Endothelial cell of umbilical vein (primary cell): ENCODE measurements around the gene TSNAXIP1. TPM values are rescaled to one million over a fixed set of nuclear protein-coding genes. Genes with fewer than 3 reads are reported as not detected.

Source experiments
- BruUV-seq: library from RNA; stranded (reverse); fragments of 400-500 nt; replicated peaks from 2 replicates; lab custom pipeline; 2021; lab: Mats Ljungman, UMichigan
- CTCF ChIA-PET: fragments of 300-600, 350-600 bp; sonication (Branson Sonifier 250); formaldehyde crosslinking; loops from one replicate; lab custom pipeline; 2021; ENCODE audit warnings: antibody characterized with exemption, inconsistent platforms; lab: Charles Lee
- POLR2A ChIA-PET: fragments of 300-600, 350-600 bp; sonication (Branson Sonifier 250); formaldehyde crosslinking; loops from one replicate; lab custom pipeline; 2021; ENCODE audit warnings: antibody characterized with exemption, inconsistent platforms; lab: Charles Lee
- DNase-seq: peaks from one replicate; pipeline ENCODE4 v3.0.0-alpha.2; 2011; ENCODE audit warnings: low read depth, low spot score
- FAIRE-seq: peaks from 2 replicates; lab custom pipeline; 2011; peaks lifted over from hg19 to GRCh38; lab: Jason Lieb, UNC
- H2AFZ ChIP-seq: 2 replicates; pipeline ENCODE4 v1.6.0; 2012; ENCODE audit warnings: low read depth, low read length, control low read depth, inconsistent platforms
- H3K27ac ChIP-seq: 2 replicates; pipeline ENCODE4 v1.5.1; 2011; ENCODE audit warnings: low read depth, mild to moderate bottlenecking, control low read depth, low read length, moderate library complexity; ENCODE audit not compliant: insufficient read depth
- H3K27me3 ChIP-seq, 2 experiments: 2 replicates each; pipeline versions ENCODE4 v1.6.0 to v1.6.1; 2011; ENCODE audit warnings: low read length in 2 of 2, mixed read lengths in 1 of 2; ENCODE audit not compliant: control insufficient read depth in 2 of 2, insufficient read depth in 2 of 2
- H3K36me3 ChIP-seq, 2 experiments: 2 replicates in 1 of 2; 3 replicates in 1 of 2; pipeline ENCODE4 v1.5.1; 2011; ENCODE audit warnings: low read length in 2 of 2, mild to moderate bottlenecking in 1 of 2, moderate library complexity in 1 of 2; ENCODE audit not compliant: control insufficient read depth in 2 of 2, insufficient read depth in 2 of 2; ENCODE audit errors: extremely low read depth in 1 of 2
- H3K4me1 ChIP-seq: 3 replicates; pipeline ENCODE4 v1.5.1; 2011; ENCODE audit warnings: mild to moderate bottlenecking, low read length; ENCODE audit not compliant: control insufficient read depth, insufficient read depth; ENCODE audit errors: extremely low read depth
- H3K4me2 ChIP-seq: 2 replicates; pipeline ENCODE4 v1.6.1; 2011; ENCODE audit warnings: low read length, control low read depth, mixed read lengths; ENCODE audit not compliant: insufficient read depth
- H3K4me3 ChIP-seq, 3 experiments: fragments of 200-600 bp in 1 of 3; sonication (generic), shearing (Covaris generic) in 1 of 3; replicated peaks in 1 of 3; 2 replicates each; pipeline ENCODE4 v1.5.1; 2011 to 2016; ENCODE audit warnings: control low read depth in 3 of 3, low read length in 3 of 3, mild to moderate bottlenecking in 2 of 3, inconsistent platforms in 1 of 3, low read depth in 1 of 3, moderate library complexity in 1 of 3; ENCODE audit not compliant: insufficient read depth in 1 of 3
- H3K79me2 ChIP-seq: 2 replicates; pipeline ENCODE4 v1.6.0; 2012; ENCODE audit warnings: low read length, inconsistent platforms; ENCODE audit not compliant: control insufficient read depth, insufficient read depth
- H3K9ac ChIP-seq: replicated peaks from 2 replicates; pipeline ENCODE3; 2011; ENCODE audit warnings: low read length, control low read depth; ENCODE audit not compliant: insufficient read depth; ENCODE audit errors: extremely low read depth
- H3K9me1 ChIP-seq: replicated peaks from 3 replicates; pipeline ENCODE4 v1.6.0; 2011; ENCODE audit warnings: mild to moderate bottlenecking, low read length; ENCODE audit not compliant: control insufficient read depth, insufficient read depth; ENCODE audit errors: extremely low read depth
- H3K9me3 ChIP-seq: replicated peaks from 2 replicates; pipeline ENCODE4 v1.5.1; 2012; ENCODE audit warnings: low read length, inconsistent platforms; ENCODE audit not compliant: control insufficient read depth, insufficient read depth
- H4K20me1 ChIP-seq: replicated peaks from 2 replicates; pipeline ENCODE3; 2011; ENCODE audit warnings: mild to moderate bottlenecking, low read length; ENCODE audit not compliant: control insufficient read depth, insufficient read depth; ENCODE audit errors: extremely low read depth
- CTCF ChIP-seq, 2 donors: IDR thresholded peaks; 1 replicate in 1 of 2; 2 replicates in 1 of 2; pipeline ENCODE4 v1.5.1; 2011; ENCODE audit warnings: low read length in 2 of 2, mild to moderate bottlenecking in 2 of 2, moderate library complexity in 2 of 2, control low read depth in 1 of 2, inconsistent platforms in 1 of 2, low read depth in 1 of 2; ENCODE audit not compliant: insufficient read depth in 1 of 2; ENCODE audit errors: extremely low read depth in 1 of 2
- EZH2 ChIP-seq: IDR thresholded peaks from 2 replicates; pipeline ENCODE4 v1.6.1; 2012; ENCODE audit warnings: borderline replicate concordance, low read depth, mild to moderate bottlenecking, moderate library complexity, low read length, inconsistent platforms; ENCODE audit not compliant: severe bottlenecking
- FOS ChIP-seq: IDR thresholded peaks from 2 replicates; pipeline ENCODE4 v1.6.1; 2011; ENCODE audit warnings: mild to moderate bottlenecking, low read length, moderate library complexity, borderline replicate concordance; ENCODE audit not compliant: insufficient read depth
- GATA2 ChIP-seq: IDR thresholded peaks from 2 replicates; pipeline ENCODE4 v1.7.0; 2011; ENCODE audit warnings: low read depth, mild to moderate bottlenecking, moderate library complexity, mixed read lengths, low read length; ENCODE audit not compliant: insufficient read length, insufficient read depth
- JUN ChIP-seq: IDR thresholded peaks from 2 replicates; pipeline ENCODE4 v1.6.1; 2011; ENCODE audit warnings: borderline replicate concordance, low read depth; ENCODE audit not compliant: insufficient read length, insufficient read depth
- MAX ChIP-seq: IDR thresholded peaks from 2 replicates; pipeline ENCODE4 v1.6.1; 2011; ENCODE audit not compliant: insufficient read depth, insufficient read length
- POLR2AphosphoS5 ChIP-seq: IDR thresholded peaks from 2 replicates; pipeline ENCODE4 v1.6.1; 2012; ENCODE audit warnings: low read depth, mild to moderate bottlenecking, control low read depth, low read length, moderate library complexity; ENCODE audit not compliant: insufficient read depth
- dilution Hi-C: fragments of 300-500 bp; cut with MboI; formaldehyde crosslinking; loops from one replicate; pipeline ENCODE4 v1.15.0; 2019; ENCODE audit warnings: low sequenced_read_pairs; ENCODE audit not compliant: extremely low pct_ligation_motif_present
- intact Hi-C: fragments of 100-400 bp; cut with micrococcal nuclease; formaldehyde crosslinking; loops from one replicate; pipeline ENCODE4 v1.10.0; 2022
- polyA plus RNA-seq, 4 experiments: library from polyadenylated mRNA; depleted of rRNA in 3 of 4; stranded (reverse) in 3 of 4; unstranded in 1 of 4; fragments of >200 nt; gene quantifications; 2 replicates each; pipeline versions ENCODE4 v1.2.1 to v1.2.3, GENCODE V29; 2011 to 2012; ENCODE audit warnings: missing spikeins in 1 of 4
- total RNA-seq: library from RNA; stranded (reverse); gene quantifications from 2 replicates; pipeline ENCODE4 v1.2.3, GENCODE V29; 2021

Gene TSNAXIP1
- total and polyA plus RNA-seq, 2 donors (not counting 3 experiments of a cell fraction or from before 2014, with no cell fraction given): 0.95 to 1.2 TPM

- H3K4me2 ChIP-seq: no peak overlapping the region
- dilution Hi-C loops: no loop called here
- CTCF ChIA-PET: interaction anchor here (1.1 kb wide), 1 partner anchor 181 kb away, joined by 4 read pairs; no protein-coding TSS in a partner anchor
- peaks cover 9% of the 10 kb centered on the region for H3K4me1 ChIP-seq
- FAIRE-seq (no peak), DNase-seq (no peak)
- TF ChIP-seq FOS: no peak
- no peak for TF ChIP-seq JUN
- no peak for TF ChIP-seq EZH2
- TF ChIP-seq CTCF (IDR thresholded peaks at IDR 0.05; ENCODE audit: extremely low read depth in 1 of 2, insufficient read depth in 1 of 2, low read depth in 1 of 2, low read length in 2 of 2): no peak
- no peak for TF ChIP-seq GATA2
- TF ChIP-seq MAX: no peak
- TF ChIP-seq POLR2AphosphoS5: no peak
- H4K20me1 ChIP-seq: no peaks in the 10 kb centered on the region
- intact Hi-C loops: no loop called here
- H3K4me3 ChIP-seq: no peak overlapping the region
- no TSS peak for BruUV-seq
- peaks cover 0 to 3% of the 10 kb centered on the region in 2 experiments for H3K36me3 ChIP-seq
- no peak overlapping the region for H2AFZ ChIP-seq
- POLR2A ChIA-PET: no interaction called here
- peaks cover 91% of the 10 kb centered on the region for H3K79me2 ChIP-seq
- H3K27ac ChIP-seq: no peak overlapping the region
- no peaks in the 10 kb centered on the region for H3K27me3 ChIP-seq
- no peak overlapping the region for H3K9ac ChIP-seq
- H3K9me1 ChIP-seq: no peaks in the 10 kb centered on the region
- no peaks in the 10 kb centered on the region for H3K9me3 ChIP-seq
These were observed 47.0 kb downstream of the TSNAXIP1 start for GRCh38 chr16:67853670-67854069.
